ENCODE results near the gene ZBTB7C.

The ZBTB7C gene

GRCh38 chr18:48065601-48065995 is 343.6 kb downstream of the ZBTB7C start:
- H3K4me3 ChIP-seq (ENCODE audit: low read depth, low read length): no peak overlapping the region
- no peak for TF ChIP-seq CTCF (IDR thresholded peaks at IDR 0.05; ENCODE audit: control insufficient read depth, extremely low read depth, insufficient read depth)
- no peak for DNase-seq (ENCODE audit: low read depth)

GRCh38 chr18:48064978-48065600 is 344.1 kb downstream of the ZBTB7C start:
- no peak for TF ChIP-seq CTCF (IDR thresholded peaks at IDR 0.05; ENCODE audit: control insufficient read depth, extremely low read depth, insufficient read depth)
- no peak overlapping the region for H3K4me3 ChIP-seq (ENCODE audit: low read depth, low read length)
- DNase-seq (ENCODE audit: low read depth): peak; percentile 21

DNA sequence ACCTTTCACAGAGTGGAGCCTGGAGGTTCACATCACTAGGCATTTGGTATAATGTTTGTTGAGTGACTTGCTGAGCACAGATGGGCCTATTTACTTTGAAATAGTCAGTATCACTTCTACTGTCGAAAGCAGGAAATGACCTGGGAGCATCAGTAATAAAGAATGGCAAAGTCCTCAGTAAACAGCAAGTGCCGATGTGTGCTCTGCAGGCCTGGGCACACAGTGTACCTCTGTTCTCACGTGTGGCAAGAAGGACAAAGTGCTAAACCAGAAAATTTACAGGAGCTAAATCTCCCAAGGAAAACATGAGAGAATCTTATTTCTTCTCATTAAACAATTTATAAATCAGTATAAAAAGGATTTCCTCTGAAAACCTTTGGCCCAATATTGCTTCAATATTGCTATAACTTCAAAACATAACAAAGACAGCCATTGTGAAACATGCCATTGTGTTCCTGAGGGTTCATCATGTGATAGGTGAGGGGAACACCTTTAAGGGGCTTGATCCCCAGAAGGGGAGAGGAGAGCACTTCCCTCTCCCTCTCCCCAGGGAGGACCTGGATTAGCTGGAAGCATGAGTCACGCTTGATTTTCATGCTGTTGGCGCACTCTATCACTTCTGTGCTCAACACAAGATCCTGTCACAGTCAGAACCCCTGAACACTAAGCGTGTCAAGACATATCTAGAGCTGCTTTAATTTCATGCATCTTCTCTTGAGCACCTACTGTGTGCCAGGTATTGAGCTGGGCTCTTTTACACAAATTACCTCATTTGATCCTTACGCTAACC is 347.2 kb downstream of the ZBTB7C start:
- no peak overlapping the region for H3K4me3 ChIP-seq (ENCODE audit: low read depth, low read length)
- peak; percentile 10 for DNase-seq (ENCODE audit: low read depth)
- no peak for TF ChIP-seq CTCF (IDR thresholded peaks at IDR 0.05; ENCODE audit: control insufficient read depth, extremely low read depth, insufficient read depth)

GRCh38 chr18:48060970-48061369 is 348.2 kb downstream of the ZBTB7C start:
- no peak overlapping the region for H3K4me3 ChIP-seq (ENCODE audit: low read depth, low read length)
- no peak for DNase-seq (ENCODE audit: low read depth)
- no peak for TF ChIP-seq CTCF (IDR thresholded peaks at IDR 0.05; ENCODE audit: control insufficient read depth, extremely low read depth, insufficient read depth)

- no peak for DNase-seq (ENCODE audit: low read depth)
- no peak for TF ChIP-seq CTCF (IDR thresholded peaks at IDR 0.05; ENCODE audit: control insufficient read depth, extremely low read depth, insufficient read depth)
Observed at GRCh38 chr18:48060346-48060745, 348.8 kb downstream of the ZBTB7C start.

DNA sequence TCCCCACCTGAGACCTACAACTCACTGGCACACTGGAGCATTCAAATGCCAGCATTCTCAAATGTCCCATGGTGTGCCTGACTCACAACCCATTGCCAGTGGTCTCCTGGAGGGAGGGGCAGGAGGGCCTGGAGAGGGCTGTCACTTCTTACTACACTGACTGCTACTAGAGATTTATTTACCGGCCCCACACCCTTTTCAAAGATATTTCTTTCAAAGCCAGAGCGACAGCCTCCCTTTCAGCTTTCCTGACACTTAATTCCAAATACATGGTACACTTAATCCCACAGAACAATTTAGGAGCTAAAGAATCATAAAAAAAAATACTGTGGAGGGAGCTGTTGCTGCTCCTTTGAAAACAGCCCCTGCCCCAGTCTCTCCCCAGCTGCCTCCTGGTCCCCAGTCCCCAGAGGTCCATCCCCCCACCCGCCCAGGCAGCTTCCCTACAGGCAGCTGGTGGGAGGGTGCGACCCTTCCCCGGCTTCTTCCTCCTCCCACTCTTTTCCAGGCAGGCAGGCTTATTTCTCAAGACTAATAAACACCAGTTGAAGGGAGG is 349.6 kb downstream of the ZBTB7C start:
- H3K4me3 ChIP-seq (ENCODE audit: low read depth, low read length): no peak overlapping the region
- no peak for DNase-seq (ENCODE audit: low read depth)
- TF ChIP-seq CTCF (IDR thresholded peaks at IDR 0.05; ENCODE audit: control insufficient read depth, extremely low read depth, insufficient read depth): no peak

More at GRCh38 chr18:48060346-48060745, 348.8 kb downstream of the ZBTB7C start:
- no peak overlapping the region for H3K4me3 ChIP-seq (ENCODE audit: low read depth, low read length)

All from LNCaP clone FGC (cell line).